DOHH2 (cell line): Measurements from ENCODE around the gene TRIM24.

Source experiments
- CTCF ChIP-seq: fragments of 200-600 bp; sonication (generic); IDR thresholded peaks from one replicate; pipeline ENCODE4 v1.5.1; 2014; ENCODE audit warnings: antibody characterized with exemption, mild to moderate bottlenecking, low read depth, low read length; ENCODE audit not compliant: poor library complexity, severe bottlenecking
- EZH2phosphoT487 ChIP-seq: fragments of 200-600 bp; sonication (generic); IDR thresholded peaks from 2 replicates; pipeline ENCODE4 v1.6.1; 2017; ENCODE audit warnings: borderline replicate concordance, mild to moderate bottlenecking, antibody characterized with exemption, low read length, moderate library complexity, mixed read lengths

GRCh38 chr7:138521837-138522461 lies 61.9 kb downstream of the TRIM24 start:
- TF ChIP-seq CTCF (no peak), EZH2phosphoT487 (no peak)
